B cell (primary cell): ENCODE measurements around the gene ABHD6. TPM values are rescaled to one million over a fixed set of nuclear protein-coding genes. Genes with fewer than 3 reads are reported as not detected.

Source experiments
- ATAC-seq: fragments of 200-7000 bp; cut with Tn5 transposase; one replicate; pipeline ENCODE4 v1.10.0; 2021; ENCODE audit warnings: low read depth, mild to moderate bottlenecking, moderate number of reproducible peaks, moderate library complexity
- CTCF ChIA-PET: fragments of 350-600 bp; sonication (Branson Sonifier 250); formaldehyde crosslinking; loops from one replicate; lab custom pipeline; 2021; ENCODE audit warnings: antibody characterized with exemption, inconsistent platforms; lab: Charles Lee
- POLR2A ChIA-PET: fragments of 350-600 bp; sonication (Branson Sonifier 250); formaldehyde crosslinking; loops from one replicate; lab custom pipeline; 2021; ENCODE audit warnings: antibody characterized with exemption; lab: Charles Lee
- DNase-seq: peaks from one replicate; pipeline ENCODE4 v3.0.0; 2013
- H2AFZ ChIP-seq: 2 replicates; pipeline ENCODE4 v1.6.1; 2012; ENCODE audit warnings: mild to moderate bottlenecking, low read depth, low read length; ENCODE audit not compliant: insufficient read depth, poor library complexity, severe bottlenecking
- H3K27ac ChIP-seq, 2 donors: 1 replicate in 1 of 2; 2 replicates in 1 of 2; pipeline ENCODE4 v1.5.1; 2012 to 2013; ENCODE audit warnings: low read length in 2 of 2, mild to moderate bottlenecking in 2 of 2, moderate library complexity in 1 of 2
- H3K27me3 ChIP-seq, 4 experiments: fragments of 200-600 bp in 1 of 4; sonication (generic) in 1 of 4; replicated peaks in 1 of 4; 1 replicate in 2 of 4; 2 replicates in 2 of 4; pipeline versions ENCODE4 v1.6.1 to v1.7.0; 2013 to 2016; ENCODE audit warnings: low read length in 3 of 4, mild to moderate bottlenecking in 2 of 4, mixed read lengths in 1 of 4, moderate library complexity in 1 of 4; ENCODE audit not compliant: insufficient read depth in 4 of 4, control insufficient read depth in 3 of 4; ENCODE audit errors: control extremely low read depth in 1 of 4
- H3K36me3 ChIP-seq, 2 experiments: replicated peaks in 1 of 2; 1 replicate in 1 of 2; 2 replicates in 1 of 2; pipeline versions ENCODE4 v1.6.1 to v1.7.1; 2013; ENCODE audit warnings: low read length in 1 of 2; ENCODE audit not compliant: insufficient read depth in 2 of 2, control insufficient read depth in 1 of 2; ENCODE audit errors: control extremely low read depth in 1 of 2, extremely low read depth in 1 of 2
- H3K4me1 ChIP-seq, 2 donors: fragments of 200-600 bp in 1 of 2; sonication (generic) in 1 of 2; 1 replicate in 1 of 2; 2 replicates in 1 of 2; pipeline versions ENCODE4 v1.5.1 to v1.6.1; 2013 to 2017; ENCODE audit warnings: low read length in 2 of 2; ENCODE audit not compliant: control insufficient read depth in 2 of 2, insufficient read depth in 2 of 2
- H3K4me2 ChIP-seq: replicated peaks from 2 replicates; pipeline ENCODE3; 2012; ENCODE audit warnings: mild to moderate bottlenecking, low read depth, low read length; ENCODE audit not compliant: poor library complexity, severe bottlenecking
- H3K4me3 ChIP-seq, 5 experiments: fragments of 200-600 bp in 1 of 5; sonication (generic) in 1 of 5; 1 replicate in 3 of 5; 2 replicates in 2 of 5; pipeline versions ENCODE4 v1.5.1 to v1.7.0; 2011 to 2016; ENCODE audit warnings: low read length in 4 of 5, mild to moderate bottlenecking in 4 of 5, low read depth in 2 of 5, control low read depth in 1 of 5, moderate library complexity in 1 of 5; ENCODE audit not compliant: insufficient read depth in 1 of 5; ENCODE audit errors: control extremely low read depth in 1 of 5, extremely low read depth in 1 of 5
- H3K79me2 ChIP-seq: fragments of 200-600 bp; sonication (generic); one replicate; pipeline ENCODE4 v1.6.0; 2016; ENCODE audit warnings: low read length; ENCODE audit not compliant: control insufficient read depth, insufficient read depth
- H3K9ac ChIP-seq: fragments of 200-600 bp; sonication (generic); 2 replicates; pipeline ENCODE4 v1.6.1; 2017; ENCODE audit warnings: mild to moderate bottlenecking, low read length, moderate library complexity
- H3K9me3 ChIP-seq, 3 donors: one replicate each; pipeline versions ENCODE4 v1.6.1 to v1.7.1; 2013; ENCODE audit warnings: low read length in 2 of 3; ENCODE audit not compliant: control insufficient read depth in 2 of 3, insufficient read depth in 1 of 3; ENCODE audit errors: control extremely low read depth in 1 of 3
- H4K20me1 ChIP-seq: 2 replicates; pipeline ENCODE4 v1.6.0; 2012; ENCODE audit warnings: mild to moderate bottlenecking, low read length; ENCODE audit not compliant: insufficient read depth, control insufficient read depth, poor library complexity, severe bottlenecking
- H3K27ac Mint-ChIP-seq: one replicate; pipeline ENCODE4 v1.8.0; 2021; ENCODE audit warnings: mixed read lengths
- H3K27me3 Mint-ChIP-seq: one replicate; pipeline ENCODE4 v1.8.0; 2021; ENCODE audit warnings: mixed read lengths
- H3K4me1 Mint-ChIP-seq: one replicate; pipeline ENCODE4 v1.8.0; 2021; ENCODE audit warnings: mixed read lengths
- H3K4me3 Mint-ChIP-seq: one replicate; pipeline ENCODE4 v1.8.0; 2021; ENCODE audit warnings: mixed read lengths
- H3K9me3 Mint-ChIP-seq: one replicate; pipeline ENCODE4 v1.8.0; 2022; ENCODE audit warnings: mixed read lengths; ENCODE audit not compliant: insufficient read depth
- EZH2 ChIP-seq: IDR thresholded peaks from 2 replicates; pipeline ENCODE4 v1.6.1; 2012; ENCODE audit warnings: borderline replicate concordance, low read depth, mild to moderate bottlenecking, moderate library complexity, low read length; ENCODE audit not compliant: insufficient read depth, poor library complexity, severe bottlenecking
- WGBS: methylation state at CpG from one replicate; pipeline ENCODE4 v1.1.5; 2013; ENCODE audit warnings: missing lambda C conversion rate; ENCODE audit not compliant: insufficient coverage; 5-methylcytosine and 5-hydroxymethylcytosine counted together
- intact Hi-C: fragments of 100-400 bp; cut with micrococcal nuclease; formaldehyde crosslinking; loops from one replicate; pipeline ENCODE4 v1.10.0; 2022
- polyA plus RNA-seq: library from polyadenylated mRNA; depleted of rRNA; stranded (reverse); fragments of >200 nt; gene quantifications from 2 replicates; pipeline ENCODE4 v1.2.3, GENCODE V29; 2012
- total RNA-seq, 2 donors: library from RNA; stranded (reverse); fragments of 120-200 nt in 1 of 2; gene quantifications; 1 replicate in 1 of 2; 2 replicates in 1 of 2; pipeline versions ENCODE4 v1.2.3 to v1.2.4, GENCODE V29; 2013 to 2022
- TF ChIP-seq, protein P1 (sequence below): fragments of 200-600 bp; IDR thresholded peaks from one replicate; pipeline ENCODE4 v1.8.0; 2022; ENCODE audit warnings: antibody characterized with exemption, mild to moderate bottlenecking

ABHD6 gene
- total and polyA plus RNA-seq, 2 donors (not counting 1 experiment from before 2014, with no cell fraction given): 4.5 to 24.2 TPM

DNA sequence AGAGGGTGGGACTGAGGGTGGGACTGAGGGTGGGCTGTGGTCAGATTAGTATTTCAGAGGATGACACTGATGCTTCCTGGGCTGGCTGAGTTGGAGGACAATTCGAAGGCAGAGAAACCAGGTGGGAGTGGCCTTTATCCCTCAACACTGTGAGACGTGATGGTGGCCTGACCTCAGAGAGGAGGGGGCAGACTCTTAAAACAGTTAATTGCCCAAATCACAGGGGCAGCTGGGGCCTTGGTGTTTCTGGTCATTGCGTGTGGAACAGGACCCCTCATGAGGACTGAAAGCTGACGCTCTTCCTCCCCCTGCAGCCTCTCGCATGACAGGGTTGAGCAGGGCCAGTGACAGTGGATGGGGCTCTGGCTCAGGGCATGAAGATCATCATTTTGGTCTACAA is 45.5 kb upstream of the ABHD6 start:
- Histone ChIP-seq H3K79me2 (no peaks in the 10 kb centered on the region), H3K36me3 (peaks cover 0 to 6% of the 10 kb centered on the region in 2 experiments), H3K27ac (peak overlapping the region in 1 of 2 donors; percentile 32), H3K4me2 (no peak overlapping the region), H3K9me3 (peaks cover 0 to 25% (median 5%) of the 10 kb centered on the region in 3 donors), H2AFZ (no peak overlapping the region), H3K9ac (no peak overlapping the region), H4K20me1 (no peaks in the 10 kb centered on the region), H3K4me1 (peaks cover 6 to 12% of the 10 kb centered on the region in 2 donors), H3K27me3 (no peaks in the 10 kb centered on the region), H3K4me3 (no peak overlapping the region)
- H3K27ac Mint-ChIP-seq: peak overlapping the region; percentile 0
- peaks cover 2% of the 10 kb centered on the region for H3K9me3 Mint-ChIP-seq
- CTCF ChIA-PET: interaction anchor here (1.3 to 9.6 kb wide), 6 partner anchors 15 to 115 kb away, joined by 3 to 336 read pairs (median 8); partner anchors contain the start of genes DNASE1L3, HTD2 and RPP14
- DNase-seq (no peak), ATAC-seq (no peak)
- TF ChIP-seq EZH2: no peak
- TF ChIP-seq, protein P1, sequence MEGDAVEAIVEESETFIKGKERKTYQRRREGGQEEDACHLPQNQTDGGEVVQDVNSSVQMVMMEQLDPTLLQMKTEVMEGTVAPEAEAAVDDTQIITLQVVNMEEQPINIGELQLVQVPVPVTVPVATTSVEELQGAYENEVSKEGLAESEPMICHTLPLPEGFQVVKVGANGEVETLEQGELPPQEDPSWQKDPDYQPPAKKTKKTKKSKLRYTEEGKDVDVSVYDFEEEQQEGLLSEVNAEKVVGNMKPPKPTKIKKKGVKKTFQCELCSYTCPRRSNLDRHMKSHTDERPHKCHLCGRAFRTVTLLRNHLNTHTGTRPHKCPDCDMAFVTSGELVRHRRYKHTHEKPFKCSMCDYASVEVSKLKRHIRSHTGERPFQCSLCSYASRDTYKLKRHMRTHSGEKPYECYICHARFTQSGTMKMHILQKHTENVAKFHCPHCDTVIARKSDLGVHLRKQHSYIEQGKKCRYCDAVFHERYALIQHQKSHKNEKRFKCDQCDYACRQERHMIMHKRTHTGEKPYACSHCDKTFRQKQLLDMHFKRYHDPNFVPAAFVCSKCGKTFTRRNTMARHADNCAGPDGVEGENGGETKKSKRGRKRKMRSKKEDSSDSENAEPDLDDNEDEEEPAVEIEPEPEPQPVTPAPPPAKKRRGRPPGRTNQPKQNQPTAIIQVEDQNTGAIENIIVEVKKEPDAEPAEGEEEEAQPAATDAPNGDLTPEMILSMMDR: no peak
- H3K27me3 Mint-ChIP-seq: no peaks in the 10 kb centered on the region
- peaks cover 10% of the 10 kb centered on the region for H3K4me1 Mint-ChIP-seq
- intact Hi-C loops: no loop called here
- POLR2A ChIA-PET: no interaction called here
- WGBS: 93% methylated on average over 5 of the region's 5 CpGs
- no peak overlapping the region for H3K4me3 Mint-ChIP-seq

DNA sequence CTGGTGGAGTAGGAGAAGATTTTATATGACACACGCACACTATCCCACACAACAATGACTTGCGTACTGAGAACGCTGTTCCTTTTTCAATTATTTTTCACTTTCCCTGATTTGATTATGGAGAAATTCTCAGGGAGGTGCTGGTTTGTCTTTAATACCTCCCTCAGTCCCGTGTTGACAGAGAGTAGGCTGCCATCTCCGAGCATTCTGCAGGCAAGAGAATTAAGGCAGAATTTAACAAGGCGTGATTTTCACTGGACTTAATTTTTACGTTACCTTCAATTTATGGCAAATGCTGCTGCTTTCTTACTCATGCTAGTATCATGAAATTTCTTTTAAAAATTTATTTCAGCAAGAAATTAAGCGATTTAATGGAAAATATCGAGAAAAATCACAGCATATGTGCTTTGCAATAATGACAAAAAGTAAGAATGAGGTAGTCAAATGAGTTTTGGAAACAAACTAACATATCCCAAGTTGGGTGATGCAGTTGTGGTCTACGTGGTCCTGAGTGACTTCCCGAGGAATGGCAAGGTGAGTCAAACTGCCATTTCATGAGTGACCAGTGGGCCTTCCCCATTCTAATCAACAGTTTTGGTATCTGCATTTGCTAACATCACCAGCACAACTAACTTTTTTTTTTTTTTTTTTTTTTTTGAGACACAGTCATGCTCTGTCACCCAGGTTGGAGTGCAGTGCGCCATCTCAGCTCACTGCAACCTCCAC is 43.7 kb upstream of the ABHD6 start:
- Mint-ChIP-seq H3K4me3 (no peak overlapping the region), H3K27ac (peak overlapping the region; percentile 53), H3K9me3 (peaks cover 2% of the 10 kb centered on the region), H3K27me3 (no peaks in the 10 kb centered on the region), H3K4me1 (peaks cover 23% of the 10 kb centered on the region)
- Histone ChIP-seq H2AFZ (no peak overlapping the region), H3K27me3 (no peaks in the 10 kb centered on the region), H3K4me2 (no peak overlapping the region), H3K4me1 (peaks cover 23 to 25% of the 10 kb centered on the region in 2 donors), H3K9me3 (peaks cover 0 to 25% (median 5%) of the 10 kb centered on the region in 3 donors), H3K9ac (no peak overlapping the region), H3K27ac (peak overlapping the region in 1 of 2 donors; percentile 39), H3K4me3 (no peak overlapping the region), H3K79me2 (no peaks in the 10 kb centered on the region), H3K36me3 (peaks cover 0 to 6% of the 10 kb centered on the region in 2 experiments), H4K20me1 (no peaks in the 10 kb centered on the region)
- ATAC-seq (no peak), DNase-seq (no peak)
- CTCF ChIA-PET: interaction anchor here (0.8 to 2.4 kb wide), 5 partner anchors 23 to 112 kb away, joined by 3 to 10 read pairs (median 4); partner anchors contain the start of genes HTD2 and RPP14
- TF ChIP-seq EZH2: no peak
- TF ChIP-seq, protein P1: no peak
- 89% methylated on average over 4 of the region's 12 CpGs for WGBS
- intact Hi-C loops: no loop called here
- POLR2A ChIA-PET: no interaction called here
